MV-4-11 (cell line): Measurements from ENCODE around the gene OSR1.
"Not testable (repeated sequence)": the region's sequence is repeated elsewhere in the genome, so short reads cannot be mapped to it uniquely, and the experiment has no call there.

Experiments used
- DNase-seq: peaks from one replicate; lab custom pipeline; 2025; lab: John Stamatoyannopoulos, UW

The OSR1 gene

DNA sequence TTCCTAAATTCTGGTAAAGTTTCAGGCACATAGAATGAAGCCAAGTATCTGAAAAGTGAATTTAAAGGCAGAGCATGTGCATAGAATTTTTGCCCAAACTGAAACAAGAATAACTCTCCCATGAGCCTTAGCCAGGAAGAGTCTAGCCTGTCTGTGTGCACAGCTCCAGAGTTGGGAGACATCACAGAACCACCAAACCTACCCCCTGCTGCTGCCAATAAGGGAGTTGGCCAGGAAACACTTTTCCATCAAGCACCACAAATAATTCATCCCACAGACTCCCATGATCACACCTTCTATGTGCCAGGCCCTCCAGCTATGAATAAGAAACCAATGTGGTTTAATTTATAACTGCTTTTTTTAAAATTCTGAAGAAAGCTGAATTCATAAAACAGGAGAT lies 27.0 kb downstream of the OSR1 start:
- no peak for DNase-seq

DNA sequence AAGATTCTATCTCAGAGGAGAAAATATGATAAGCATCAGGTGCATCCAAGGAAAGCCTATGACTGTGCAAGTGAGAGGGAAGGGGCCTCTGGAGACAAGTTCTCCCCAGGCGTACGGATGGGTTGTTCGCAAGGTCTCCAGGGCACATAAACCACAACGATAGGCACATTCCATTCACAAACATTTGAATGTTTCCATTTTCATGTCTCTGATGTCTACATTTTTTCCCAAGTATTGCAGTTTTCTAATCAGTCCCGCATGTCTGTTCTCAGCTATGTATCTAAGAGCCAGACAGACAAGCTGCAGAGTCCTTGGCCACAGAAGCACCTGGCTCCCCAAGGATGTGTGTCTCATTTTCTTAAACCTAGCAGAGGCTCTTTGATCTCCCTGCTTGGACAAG lies 28.0 kb downstream of the OSR1 start:
- DNase-seq = no peak

DNA sequence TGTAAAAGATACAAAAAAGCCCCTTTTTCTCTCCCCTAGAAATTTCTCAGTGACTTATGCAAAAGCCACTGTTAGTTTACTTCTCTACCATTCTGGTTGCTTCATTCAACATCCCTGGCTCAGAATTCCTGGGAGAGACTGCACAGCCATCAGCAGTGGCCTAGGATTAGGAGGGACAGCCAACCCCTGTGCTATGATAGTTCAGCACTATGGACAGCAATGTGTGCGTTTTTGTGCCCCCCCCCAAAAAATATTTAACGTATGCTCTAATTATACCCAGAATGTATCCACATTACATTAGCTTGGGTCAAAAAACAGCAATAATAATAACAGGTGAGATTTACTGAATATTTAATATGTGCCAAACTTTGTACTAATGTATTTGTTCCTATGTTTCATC lies 29.0 kb downstream of the OSR1 start:
- DNase-seq = no peak

DNA sequence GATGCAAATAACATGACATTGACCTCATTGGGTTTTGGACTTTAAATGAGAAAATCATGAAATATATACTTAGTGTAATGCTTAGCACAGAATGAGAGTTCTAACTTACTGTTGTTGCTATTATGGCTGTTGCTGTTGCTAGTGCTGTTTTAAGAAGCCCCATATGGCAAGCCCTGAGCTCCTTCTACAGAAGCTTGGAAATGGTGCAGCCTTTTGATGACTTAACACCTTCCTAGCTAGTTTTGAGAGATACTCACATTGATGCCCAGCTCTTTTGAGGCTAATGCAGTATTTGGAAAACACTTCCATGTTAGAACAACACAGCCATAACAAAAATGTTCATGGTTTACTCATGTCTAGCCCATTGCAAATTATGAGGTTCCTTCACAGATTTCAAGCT lies 30.9 kb downstream of the OSR1 start:
- no peak for DNase-seq

DNA sequence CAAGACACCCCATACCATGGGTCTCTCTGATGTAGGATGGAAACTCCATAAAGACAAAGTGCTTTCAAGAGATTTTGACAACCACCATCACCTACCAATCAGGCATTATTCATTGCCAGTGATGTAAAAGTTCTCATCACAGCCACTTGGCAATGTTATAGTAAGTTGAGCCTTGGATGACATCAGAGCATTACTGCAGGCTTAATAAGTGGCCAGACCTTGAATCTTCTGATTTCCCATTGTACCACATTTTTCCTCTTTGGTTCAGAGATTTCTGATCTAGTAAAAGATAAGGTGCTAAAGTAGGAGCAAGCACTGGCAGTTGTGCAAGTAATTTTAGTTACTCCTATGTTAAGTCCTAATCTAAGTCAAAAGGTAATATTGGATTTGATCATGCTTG lies 36.5 kb downstream of the OSR1 start:
- no peak for DNase-seq

GRCh38 chr2:19320813-19321212 lies 37.6 kb downstream of the OSR1 start:
- DNase-seq = no peak

DNA sequence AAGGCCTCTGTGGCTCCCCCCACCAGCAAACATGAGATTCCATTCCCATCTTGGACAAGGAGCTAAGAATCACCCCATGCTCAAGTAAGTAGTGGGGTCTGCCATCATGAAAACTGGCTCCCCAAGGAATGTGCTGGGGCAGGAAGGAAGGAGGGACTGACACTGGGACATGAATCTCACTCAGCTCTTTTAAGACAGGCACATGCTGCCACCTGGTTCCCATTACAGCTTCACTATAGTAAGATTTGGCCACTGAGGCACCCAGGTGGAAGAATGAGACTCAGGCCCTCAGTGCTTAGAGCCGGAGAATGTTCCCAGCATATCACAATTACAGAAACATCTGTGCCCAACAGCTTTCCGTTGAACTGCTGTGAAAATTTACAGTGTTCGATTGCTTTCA lies 38.7 kb downstream of the OSR1 start:
- no peak for DNase-seq

DNA sequence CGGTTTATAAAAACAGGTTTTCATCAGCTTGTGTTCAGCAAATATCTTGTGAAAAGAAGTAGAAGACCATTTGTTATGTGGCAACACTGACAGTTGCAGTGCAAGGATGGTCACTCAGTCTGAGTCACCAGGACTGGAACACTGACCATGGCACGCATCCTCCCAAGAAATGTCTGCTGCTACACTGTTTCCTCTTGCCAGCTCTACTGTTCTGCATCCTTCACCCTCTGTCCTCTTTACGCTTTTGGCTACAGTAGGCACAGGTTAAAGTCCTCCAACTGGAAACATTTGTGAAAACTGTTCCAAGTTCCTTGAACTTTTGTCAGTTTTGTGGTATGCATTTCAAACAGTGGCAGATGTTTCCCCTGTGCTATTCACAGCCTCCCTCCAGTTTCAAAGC lies 39.4 kb downstream of the OSR1 start:
- DNase-seq = no peak

DNA sequence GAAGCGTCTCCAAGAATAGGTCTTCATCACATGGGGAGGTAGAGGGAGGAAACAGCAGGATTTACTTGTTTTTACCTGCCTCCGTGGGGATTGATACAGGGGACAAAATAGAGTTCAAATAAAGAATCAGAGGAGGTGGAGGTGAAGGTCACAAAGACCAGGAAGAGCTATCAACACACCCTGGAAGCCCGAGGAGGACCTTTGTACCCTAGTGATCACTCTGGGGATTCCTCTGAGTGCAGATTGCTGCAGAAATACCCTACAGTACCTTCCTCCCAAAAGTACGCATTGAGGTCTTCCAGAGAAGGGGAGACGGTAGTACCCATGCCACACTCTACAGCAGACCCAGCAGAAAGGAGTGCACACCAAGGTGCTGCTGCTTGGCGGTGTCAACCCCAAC lies 44.9 kb downstream of the OSR1 start:
- DNase-seq = no peak

DNA sequence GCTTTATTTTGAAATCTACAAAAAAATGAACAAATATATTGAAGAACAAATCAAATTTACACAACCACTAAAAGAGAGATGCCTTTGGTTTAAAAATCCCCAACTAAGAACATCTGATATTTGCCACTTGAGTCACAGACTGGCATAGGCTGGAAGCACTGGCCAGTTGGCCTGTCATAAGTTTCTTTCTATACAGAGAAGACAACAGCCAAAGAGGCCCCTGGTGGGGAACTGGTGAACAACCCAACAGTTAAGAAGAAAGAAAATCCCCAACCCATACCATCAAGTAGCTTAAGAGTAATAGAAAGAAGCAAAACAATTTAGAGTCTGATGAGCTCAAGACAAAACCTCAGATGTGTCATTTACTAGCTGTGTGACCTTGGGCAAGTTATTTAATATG lies 45.5 kb downstream of the OSR1 start:
- DNase-seq = no peak

GRCh38 chr2:19306065-19306464 lies 52.4 kb downstream of the OSR1 start:
- DNase-seq = not testable (repeated sequence)

DNA sequence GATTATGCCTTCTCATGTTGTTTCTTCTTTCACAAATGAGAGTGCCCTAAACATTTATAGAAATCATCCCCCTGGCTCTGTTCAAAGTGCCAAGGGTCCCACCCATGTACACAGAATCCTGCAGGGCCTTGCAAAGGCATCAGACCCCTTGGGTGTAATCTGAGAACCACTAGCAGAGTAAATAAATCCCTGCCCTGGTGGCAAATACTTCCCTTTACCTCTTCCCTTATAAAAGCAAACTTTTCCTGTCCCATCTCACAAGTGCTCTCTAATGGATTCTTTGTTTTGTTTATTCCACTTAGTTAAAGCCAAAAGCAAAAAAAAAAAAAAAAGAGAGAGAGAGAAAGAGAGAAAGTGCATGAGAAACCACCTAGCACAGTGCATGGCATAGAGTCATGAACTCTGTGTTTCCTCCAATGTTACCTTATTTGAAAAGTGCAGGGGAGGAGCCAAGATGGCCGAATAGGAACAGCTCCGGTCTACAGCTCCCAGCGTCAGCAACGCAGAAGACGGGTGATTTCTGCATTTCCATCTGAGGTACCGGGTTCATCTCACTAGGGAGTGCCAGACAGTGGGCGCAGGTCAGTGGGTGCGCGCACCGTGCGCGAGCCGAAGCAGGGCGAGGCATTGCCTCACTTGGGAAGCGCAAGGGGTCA lies 52.9 kb downstream of the OSR1 start:
- DNase-seq = not testable (repeated sequence)

DNA sequence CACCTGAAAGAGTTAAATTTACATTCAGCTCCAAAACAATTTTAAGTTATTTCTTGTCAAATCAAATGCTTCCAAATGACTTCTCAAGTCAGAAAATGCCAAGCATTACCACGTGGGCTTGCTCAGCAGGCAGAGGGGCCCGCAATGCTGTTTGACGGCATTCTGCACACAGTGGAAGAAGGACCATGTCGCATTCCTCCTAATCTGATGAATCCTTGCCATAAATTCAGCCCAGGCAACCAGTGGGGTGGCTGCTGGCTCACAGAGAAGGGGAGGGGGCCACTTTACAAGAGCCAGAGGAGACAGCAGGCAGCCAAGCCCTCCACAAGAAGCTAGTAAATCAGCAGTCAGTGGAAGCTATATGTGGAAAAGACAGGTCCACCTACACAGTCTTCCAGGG lies 56.7 kb downstream of the OSR1 start:
- no peak for DNase-seq
